Measurements from ENCODE around the gene AKT3.
"Not testable (repeated sequence)": the region's sequence is repeated elsewhere in the genome, so short reads cannot be mapped to it uniquely, and the experiment has no call there.

Gene AKT3

GRCh38 chr1:243693800-243694199 lies 156.2 kb downstream of the AKT3 start:
- DNase-seq (ENCODE audit: low spot score), result no peak

- DNase-seq (ENCODE audit: low spot score), result no peak
These were observed 163.9 kb downstream of the AKT3 start for GRCh38 chr1:243686159-243686558.

GRCh38 chr1:243680860-243681259 lies 169.2 kb downstream of the AKT3 start:
- no peak for DNase-seq (ENCODE audit: low spot score)

GRCh38 chr1:243672539-243673074 lies 177.4 kb downstream of the AKT3 start:
- no peak for DNase-seq (ENCODE audit: low spot score)

- no peak for DNase-seq (ENCODE audit: low spot score)
These were observed 182.5 kb downstream of the AKT3 start for GRCh38 chr1:243667591-243667990.

GRCh38 chr1:243667133-243667532 lies 182.9 kb downstream of the AKT3 start:
- no peak for DNase-seq (ENCODE audit: low spot score)

- DNase-seq (ENCODE audit: low spot score), result no peak
These were observed 186.4 kb downstream of the AKT3 start for GRCh38 chr1:243663651-243664050.

GRCh38 chr1:243662169-243662568 lies 187.9 kb downstream of the AKT3 start:
- not testable (repeated sequence) for DNase-seq (ENCODE audit: low spot score)

- DNase-seq (ENCODE audit: low spot score), result no peak
These were observed 191.4 kb downstream of the AKT3 start for GRCh38 chr1:243658594-243659105.

GRCh38 chr1:243657793-243658192 lies 192.2 kb downstream of the AKT3 start:
- no peak for DNase-seq (ENCODE audit: low spot score)

- not testable (repeated sequence) for DNase-seq (ENCODE audit: low spot score)
These were observed 200.5 kb downstream of the AKT3 start for GRCh38 chr1:243649530-243649929.

GRCh38 chr1:243646841-243647240 lies 203.2 kb downstream of the AKT3 start:
- DNase-seq (ENCODE audit: low spot score), result no peak

GRCh38 chr1:243645281-243645680 lies 204.8 kb downstream of the AKT3 start:
- DNase-seq (ENCODE audit: low spot score), result no peak

- DNase-seq (ENCODE audit: low spot score), result peak; percentile 7
These were observed 207.1 kb downstream of the AKT3 start for GRCh38 chr1:243642936-243643335.

GRCh38 chr1:243639027-243639658 lies 210.9 kb downstream of the AKT3 start:
- no peak for DNase-seq (ENCODE audit: low spot score)

GRCh38 chr1:243638186-243638585 lies 211.9 kb downstream of the AKT3 start:
- no peak for DNase-seq (ENCODE audit: low spot score)

- DNase-seq (ENCODE audit: low spot score), result no peak
These were observed 221.6 kb downstream of the AKT3 start for GRCh38 chr1:243628476-243628907.

- no peak for DNase-seq (ENCODE audit: low spot score)
These were observed 226.2 kb downstream of the AKT3 start for GRCh38 chr1:243623841-243624240.

GRCh38 chr1:243621973-243622372 lies 228.1 kb downstream of the AKT3 start:
- DNase-seq (ENCODE audit: low spot score), result peak; percentile 12

- DNase-seq (ENCODE audit: low spot score), result no peak
These were observed 229.9 kb downstream of the AKT3 start for GRCh38 chr1:243620096-243620495.

GRCh38 chr1:243609698-243610097 lies 240.3 kb downstream of the AKT3 start:
- DNase-seq (ENCODE audit: low spot score), result no peak

GRCh38 chr1:243605604-243606003 lies 244.4 kb downstream of the AKT3 start:
- DNase-seq (ENCODE audit: low spot score), result no peak

GRCh38 chr1:243601720-243602119 lies 248.3 kb downstream of the AKT3 start:
- no peak for DNase-seq (ENCODE audit: low spot score)

GRCh38 chr1:243598433-243598832 lies 251.6 kb downstream of the AKT3 start:
- peak; percentile 18 for DNase-seq (ENCODE audit: low spot score)
